ENCODE measurements around the gene SUCLG2.

The SUCLG2 gene

GRCh38 chr3:67458408-67458807, 196.0 kb downstream of the SUCLG2 start:
- no peak for DNase-seq (ENCODE audit: low read depth, low spot score)

- DNase-seq (ENCODE audit: low read depth, low spot score): no peak
These were observed 200.8 kb downstream of the SUCLG2 start for GRCh38 chr3:67453628-67454027.

- DNase-seq (ENCODE audit: low read depth, low spot score): no peak
These were observed 204.3 kb downstream of the SUCLG2 start for GRCh38 chr3:67450153-67450552.

GRCh38 chr3:67447393-67447792, 207.0 kb downstream of the SUCLG2 start:
- no peak for DNase-seq (ENCODE audit: low read depth, low spot score)

- DNase-seq (ENCODE audit: low read depth, low spot score): no peak
These were observed 216.6 kb downstream of the SUCLG2 start for GRCh38 chr3:67437789-67438188.

GRCh38 chr3:67437090-67437489, 217.3 kb downstream of the SUCLG2 start:
- no peak for DNase-seq (ENCODE audit: low read depth, low spot score)

GRCh38 chr3:67433109-67433508, 221.3 kb downstream of the SUCLG2 start:
- DNase-seq (ENCODE audit: low read depth, low spot score): no peak

GRCh38 chr3:67431887-67432286, 222.5 kb downstream of the SUCLG2 start:
- no peak for DNase-seq (ENCODE audit: low read depth, low spot score)

GRCh38 chr3:67423722-67424121, 230.7 kb downstream of the SUCLG2 start:
- no peak for DNase-seq (ENCODE audit: low read depth, low spot score)

- no peak for DNase-seq (ENCODE audit: low read depth, low spot score)
These were observed 232.5 kb downstream of the SUCLG2 start for GRCh38 chr3:67421912-67422311.

GRCh38 chr3:67419779-67420178, 234.6 kb downstream of the SUCLG2 start:
- no peak for DNase-seq (ENCODE audit: low read depth, low spot score)

GRCh38 chr3:67419218-67419529, 235.2 kb downstream of the SUCLG2 start:
- DNase-seq (ENCODE audit: low read depth, low spot score): no peak

- no peak for DNase-seq (ENCODE audit: low read depth, low spot score)
These were observed 235.8 kb downstream of the SUCLG2 start for GRCh38 chr3:67418426-67419217.

- no peak for DNase-seq (ENCODE audit: low read depth, low spot score)
These were observed 237.7 kb downstream of the SUCLG2 start for GRCh38 chr3:67416703-67417102.

- no peak for DNase-seq (ENCODE audit: low read depth, low spot score)
These were observed 238.9 kb downstream of the SUCLG2 start for GRCh38 chr3:67415511-67415910.

GRCh38 chr3:67414740-67415139, 239.7 kb downstream of the SUCLG2 start:
- no peak for DNase-seq (ENCODE audit: low read depth, low spot score)

- no peak for DNase-seq (ENCODE audit: low read depth, low spot score)
These were observed 249.2 kb downstream of the SUCLG2 start for GRCh38 chr3:67405193-67405592.

GRCh38 chr3:67402873-67403272, 251.5 kb downstream of the SUCLG2 start:
- no peak for DNase-seq (ENCODE audit: low read depth, low spot score)

- no peak for DNase-seq (ENCODE audit: low read depth, low spot score)
These were observed 252.5 kb downstream of the SUCLG2 start for GRCh38 chr3:67401921-67402320.

GRCh38 chr3:67400476-67400875, 253.9 kb downstream of the SUCLG2 start:
- no peak for DNase-seq (ENCODE audit: low read depth, low spot score)

GRCh38 chr3:67389176-67389575, 265.2 kb downstream of the SUCLG2 start:
- no peak for DNase-seq (ENCODE audit: low read depth, low spot score)

- DNase-seq (ENCODE audit: low read depth, low spot score): no peak
These were observed 265.7 kb downstream of the SUCLG2 start for GRCh38 chr3:67388738-67389137.

- DNase-seq (ENCODE audit: low read depth, low spot score): no peak
These were observed 268.0 kb downstream of the SUCLG2 start for GRCh38 chr3:67386451-67386850.

All from smooth muscle cell of the brain vasculature (primary cell).